GM21717 (cell line): ENCODE measurements around the gene FAM210B.
"Not testable (repeated sequence)": the region's sequence is repeated elsewhere in the genome, so short reads cannot be mapped to it uniquely, and the experiment has no call there.

Experiments used
- ATAC-seq: cut with Tn5 transposase; IDR thresholded peaks from one replicate; pipeline ENCODE4 v1.9.1; 2021; ENCODE audit warnings: mild to moderate bottlenecking, moderate library complexity; ENCODE audit not compliant: unreplicated experiment

The FAM210B gene, protein sequence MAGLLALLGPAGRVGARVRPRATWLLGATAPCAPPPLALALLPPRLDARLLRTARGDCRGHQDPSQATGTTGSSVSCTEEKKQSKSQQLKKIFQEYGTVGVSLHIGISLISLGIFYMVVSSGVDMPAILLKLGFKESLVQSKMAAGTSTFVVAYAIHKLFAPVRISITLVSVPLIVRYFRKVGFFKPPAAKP

DNA sequence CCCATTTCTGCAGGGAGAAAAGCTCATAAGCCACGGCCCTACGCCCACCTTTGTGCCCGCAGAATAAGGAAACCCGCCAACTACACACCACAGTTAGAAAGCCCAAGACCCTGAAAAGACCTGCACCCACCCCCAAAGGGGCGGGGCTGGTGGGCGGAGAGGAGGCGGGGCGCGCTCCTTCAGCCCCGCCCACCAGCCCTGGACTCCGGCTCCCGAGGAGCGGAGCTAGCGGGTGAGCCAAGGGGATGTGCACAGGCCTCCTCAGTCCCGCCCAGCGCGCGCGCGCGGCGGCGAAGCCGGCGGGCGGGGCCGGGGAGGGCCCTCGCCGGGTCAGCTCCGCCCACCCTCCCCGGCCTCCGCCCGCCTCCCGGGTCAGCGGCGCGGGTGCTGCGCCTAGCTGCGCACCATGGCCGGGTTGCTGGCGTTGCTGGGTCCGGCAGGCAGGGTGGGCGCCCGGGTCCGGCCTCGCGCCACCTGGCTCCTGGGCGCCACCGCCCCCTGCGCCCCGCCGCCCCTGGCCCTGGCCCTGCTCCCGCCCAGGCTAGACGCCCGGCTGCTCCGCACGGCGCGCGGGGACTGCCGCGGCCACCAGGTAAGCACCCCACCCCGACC lies at the start of gene FAM210B:
Gene FAM210B (plus strand): TSS at position 375 of the 612 bp plus-strand sequence. CDS start 32 bp downstream, at position 407.
- ATAC-seq: peak; percentile 96

DNA sequence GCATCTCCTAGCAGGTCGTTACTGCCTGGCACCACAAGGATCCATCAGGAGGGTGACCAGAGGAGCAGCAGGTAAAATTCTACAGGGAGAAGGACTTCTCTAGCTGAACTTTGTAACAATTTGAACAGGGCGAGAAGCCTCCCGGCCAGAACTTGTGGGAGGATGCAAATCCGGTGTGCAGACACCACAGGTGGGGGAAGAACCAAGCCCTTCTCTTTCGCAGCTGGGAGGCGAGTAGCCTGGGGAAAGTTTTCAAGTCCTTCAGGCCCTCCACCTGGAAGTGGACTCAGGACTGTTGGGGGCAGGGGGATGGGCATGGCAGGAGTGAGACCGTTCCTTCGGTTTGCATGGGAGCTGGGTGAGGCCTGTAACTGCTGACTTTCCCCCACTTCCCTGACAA lies 42.7 kb upstream of the FAM210B start:
- ATAC-seq: no peak

DNA sequence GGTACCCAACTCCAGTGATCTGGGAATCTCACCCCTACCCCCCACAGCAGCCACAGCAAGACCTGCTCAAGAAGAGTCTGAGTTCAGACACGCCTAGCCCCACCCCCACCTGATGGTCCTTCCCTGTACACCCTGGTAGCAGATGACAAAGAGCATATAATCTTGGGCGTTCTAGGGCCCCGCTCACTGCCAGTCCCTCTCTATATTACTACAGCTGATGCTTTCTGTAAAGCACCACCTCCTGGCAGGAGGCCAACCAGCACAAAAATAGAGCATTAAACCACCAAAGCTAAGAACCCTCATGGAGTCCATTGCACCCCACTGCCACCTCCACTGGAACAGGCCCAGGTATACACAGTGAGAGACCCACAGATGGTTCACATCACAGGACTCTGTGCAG lies 42.3 kb upstream of the FAM210B start:
- no peak for ATAC-seq

DNA sequence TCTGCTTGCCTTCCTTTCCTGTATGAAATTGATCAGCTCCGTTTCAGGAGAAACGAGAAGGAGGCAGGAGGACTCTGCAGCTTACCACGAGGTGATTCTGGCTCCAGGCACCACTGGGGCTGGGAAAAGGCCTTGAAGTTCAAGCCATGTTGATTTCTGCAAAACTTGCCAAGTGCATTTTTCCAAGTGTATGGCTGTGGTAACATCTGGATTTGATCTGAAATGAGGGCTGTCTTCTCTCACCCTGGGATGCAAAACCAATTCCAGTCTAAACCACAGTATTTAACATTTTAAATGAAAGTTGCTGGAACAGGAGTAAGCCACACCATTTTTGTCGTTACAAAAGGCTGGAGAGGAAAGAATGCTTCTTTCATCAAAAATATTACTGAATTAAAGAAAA lies 36.1 kb upstream of the FAM210B start:
- ATAC-seq: no peak

DNA sequence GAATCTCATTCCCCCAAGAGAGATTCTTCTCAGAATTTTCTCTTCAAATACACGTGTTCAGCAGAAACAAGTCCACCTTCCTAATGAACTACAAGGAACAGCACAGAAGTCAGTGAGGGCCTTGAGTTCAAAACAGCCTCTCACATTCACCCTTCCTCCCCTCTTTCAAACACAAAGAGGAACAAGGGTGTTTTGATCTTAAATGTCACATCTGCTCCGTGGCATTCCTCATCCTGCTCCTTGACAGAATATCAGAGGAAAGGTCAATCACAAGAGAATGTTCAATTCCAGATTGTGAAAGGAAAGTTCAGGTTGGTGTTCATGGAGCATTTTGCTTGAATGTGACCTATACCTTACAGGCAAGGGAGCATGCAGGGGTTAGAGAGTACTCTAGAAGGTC lies 35.6 kb upstream of the FAM210B start:
- ATAC-seq: no peak

DNA sequence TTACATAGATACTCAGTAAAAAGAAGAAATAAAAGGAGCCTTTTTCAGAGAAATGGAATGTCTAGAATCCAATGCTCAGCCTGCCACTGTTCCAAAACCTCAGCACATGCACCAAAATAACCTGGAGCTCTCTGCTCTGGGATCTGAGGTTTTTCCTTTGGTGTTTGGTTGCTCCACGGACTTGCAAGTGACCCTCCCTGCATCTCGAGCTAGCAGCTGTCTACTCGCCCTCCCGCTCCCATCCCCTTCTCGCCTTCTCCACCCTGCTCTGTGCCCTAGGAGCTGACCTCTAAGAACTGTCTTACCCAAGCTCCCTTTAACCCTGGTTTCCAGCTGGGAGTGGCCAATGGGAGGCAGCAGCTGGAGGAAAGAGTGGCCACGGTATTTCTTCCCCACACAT lies 35.1 kb upstream of the FAM210B start:
- ATAC-seq: no peak

DNA sequence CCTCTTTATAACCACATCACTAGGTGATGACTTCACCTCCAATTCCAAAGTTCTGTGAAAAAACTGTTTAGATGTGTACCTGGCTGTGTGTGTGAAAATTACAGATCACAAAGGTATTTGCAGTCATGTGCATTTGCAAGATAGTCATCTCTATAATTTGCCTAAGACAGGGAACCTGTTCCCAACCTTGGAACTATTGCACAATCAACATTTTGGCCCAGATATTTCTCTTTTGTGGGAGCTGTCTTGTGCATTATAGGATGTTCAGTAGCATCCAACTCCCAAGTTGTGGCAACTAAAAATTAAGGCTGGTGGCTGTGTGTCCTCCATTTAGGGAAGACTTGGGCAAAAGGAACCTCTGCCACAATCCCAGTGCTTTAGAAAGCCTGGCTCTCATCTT lies 34.0 kb upstream of the FAM210B start:
- no peak for ATAC-seq

DNA sequence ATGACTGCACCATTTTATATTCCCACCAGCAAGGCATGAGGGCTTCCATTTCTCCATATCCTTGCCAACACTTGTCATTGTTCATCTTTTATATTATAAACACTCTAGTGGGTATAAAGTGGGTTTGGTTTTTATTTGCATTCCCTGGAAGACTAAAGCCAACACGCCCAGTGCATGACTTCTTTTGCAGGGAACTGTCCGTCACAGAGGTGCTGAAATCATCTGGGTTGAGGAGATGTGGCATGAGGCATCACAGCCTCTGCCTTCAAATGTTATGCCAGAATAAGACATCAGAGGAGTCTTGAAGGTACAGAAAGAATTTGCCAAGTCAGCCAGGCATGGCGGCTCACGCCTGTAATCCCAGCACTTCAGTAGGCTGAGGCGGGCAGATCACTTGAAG lies 29.9 kb upstream of the FAM210B start:
- ATAC-seq: no peak

DNA sequence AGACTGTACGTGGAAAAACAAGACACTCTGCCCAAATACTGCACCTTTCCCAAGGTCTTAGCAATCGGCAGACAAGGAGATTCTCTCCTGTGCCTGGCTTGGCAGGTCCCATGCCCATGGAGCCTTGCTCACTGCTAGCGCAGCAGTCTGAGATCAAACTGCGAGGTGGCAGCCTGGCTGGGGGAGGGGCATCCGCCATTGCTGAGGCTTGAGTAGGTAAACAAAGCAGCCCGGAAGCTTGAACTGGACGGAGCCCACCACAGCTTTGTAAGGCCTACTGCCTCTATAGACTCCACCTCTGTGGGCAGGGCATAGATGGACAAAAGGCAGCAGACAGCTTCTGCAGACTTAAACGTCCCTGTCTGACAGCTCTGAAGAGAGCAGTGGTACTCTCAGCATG lies 22.1 kb upstream of the FAM210B start:
- ATAC-seq: not testable (repeated sequence)

DNA sequence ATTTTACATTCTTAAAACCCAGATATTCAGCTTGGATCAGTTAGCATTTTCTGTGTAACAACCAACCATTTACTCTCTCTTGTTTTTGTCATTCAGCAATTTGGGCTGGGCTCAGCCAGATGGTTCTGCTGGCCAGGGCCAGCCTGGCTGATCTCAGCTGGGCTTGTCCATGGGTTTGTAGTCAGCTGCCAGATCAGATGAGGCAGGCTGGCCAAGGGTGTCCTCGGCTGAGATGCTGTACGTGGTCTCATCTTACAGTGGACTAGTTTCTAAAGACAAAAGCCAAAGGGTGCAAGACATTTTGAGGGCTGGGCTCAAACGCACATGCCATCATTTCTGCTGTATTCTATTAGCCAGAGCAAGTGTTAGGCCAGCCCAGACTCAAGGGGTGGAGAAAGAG lies 16.0 kb upstream of the FAM210B start:
- no peak for ATAC-seq

DNA sequence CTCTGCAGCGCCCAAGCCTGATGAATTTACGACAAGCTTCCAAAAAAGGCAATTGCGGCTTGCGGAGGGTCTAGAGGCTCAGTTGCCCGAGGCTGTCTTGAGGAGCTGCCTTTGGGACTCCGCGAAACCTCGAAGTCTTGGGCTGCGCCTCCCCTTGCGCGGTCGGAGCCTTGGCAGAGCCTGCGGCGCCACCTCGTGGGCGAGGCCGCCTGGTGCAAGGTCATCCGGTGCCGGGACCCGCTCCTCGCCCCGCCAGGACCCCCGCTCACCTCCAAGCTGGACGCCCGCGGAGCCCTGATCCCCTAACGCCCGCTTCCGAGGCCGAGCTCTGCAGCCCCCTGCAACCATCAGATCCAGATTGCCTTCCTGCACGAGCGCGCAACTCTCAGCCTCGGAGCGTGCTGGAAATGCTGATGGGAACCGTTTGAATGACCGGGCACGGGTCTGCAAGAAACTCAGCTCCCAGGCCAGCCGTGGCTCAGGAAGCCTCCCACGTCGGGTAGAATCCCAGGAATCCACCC lies 14.9 kb upstream of the FAM210B start:
- no peak for ATAC-seq

DNA sequence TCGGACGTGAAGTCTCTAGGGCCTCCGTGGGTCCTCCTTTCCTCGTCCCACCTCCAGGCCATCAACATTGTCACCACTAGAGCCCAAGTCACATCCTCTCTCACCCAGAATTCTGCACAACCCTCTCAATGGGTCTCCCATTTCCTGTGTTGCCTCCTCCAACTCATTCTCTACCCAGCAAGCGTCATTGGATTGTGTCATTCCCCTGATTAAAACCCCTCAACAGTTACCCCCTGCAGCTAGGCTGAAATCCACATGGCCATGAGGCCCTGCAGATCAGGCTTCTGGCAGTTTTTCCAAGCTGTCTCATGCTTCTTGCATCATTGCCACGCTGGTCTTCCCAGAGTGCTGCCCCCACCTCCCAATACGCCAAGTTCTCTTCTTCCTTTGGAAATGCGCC lies 12.9 kb upstream of the FAM210B start:
- no peak for ATAC-seq

DNA sequence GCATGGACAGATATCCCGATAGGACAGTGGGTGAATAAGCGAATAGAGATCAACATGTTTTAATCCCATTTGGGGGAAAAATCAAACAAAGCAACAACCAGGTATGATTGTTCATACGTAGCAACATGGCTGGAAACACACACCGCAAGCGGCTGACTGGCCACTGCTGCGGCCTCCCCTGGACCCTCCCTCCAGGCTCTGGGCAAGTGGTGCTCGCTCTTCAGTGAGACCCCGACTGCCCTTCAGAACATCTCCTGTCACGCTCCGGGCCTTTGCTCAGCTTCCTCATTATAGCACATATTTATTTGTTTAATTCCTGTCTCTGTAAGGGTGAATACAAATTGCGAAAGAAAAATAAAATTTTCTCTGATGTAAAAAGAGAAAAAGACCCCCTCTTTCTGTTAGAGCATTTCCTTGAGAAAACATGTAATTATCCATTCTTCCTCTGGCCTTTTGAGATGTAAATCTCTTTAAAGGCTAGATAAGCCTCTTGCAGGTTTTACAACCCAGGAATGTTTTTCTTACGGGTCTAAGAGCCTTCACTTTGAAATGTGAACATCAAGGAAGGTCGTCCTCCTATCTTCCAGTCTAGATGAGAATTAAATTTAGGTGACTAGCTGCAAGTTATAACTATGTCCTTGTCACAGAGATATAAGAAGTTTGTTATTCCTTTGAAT lies 11.0 kb upstream of the FAM210B start:
- ATAC-seq: no peak

DNA sequence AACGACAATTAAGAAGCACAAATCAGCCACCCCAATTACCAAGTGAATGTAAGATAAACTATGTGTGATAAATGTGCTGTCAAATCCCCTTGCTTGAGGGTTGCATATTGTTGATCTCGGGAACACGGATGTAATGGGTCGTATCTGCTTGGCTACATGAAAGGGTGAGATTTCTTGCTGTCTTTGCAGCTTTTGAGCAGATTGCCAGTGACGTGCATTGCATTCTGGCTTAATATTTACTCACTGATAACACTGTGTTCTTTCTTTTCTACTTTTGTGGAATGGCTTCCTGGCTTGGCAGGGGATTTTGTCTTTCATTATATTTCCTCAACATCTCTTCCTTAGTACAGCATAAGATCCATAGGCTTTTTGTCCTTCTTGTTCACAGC lies 10.5 kb upstream of the FAM210B start:
- no peak for ATAC-seq

DNA sequence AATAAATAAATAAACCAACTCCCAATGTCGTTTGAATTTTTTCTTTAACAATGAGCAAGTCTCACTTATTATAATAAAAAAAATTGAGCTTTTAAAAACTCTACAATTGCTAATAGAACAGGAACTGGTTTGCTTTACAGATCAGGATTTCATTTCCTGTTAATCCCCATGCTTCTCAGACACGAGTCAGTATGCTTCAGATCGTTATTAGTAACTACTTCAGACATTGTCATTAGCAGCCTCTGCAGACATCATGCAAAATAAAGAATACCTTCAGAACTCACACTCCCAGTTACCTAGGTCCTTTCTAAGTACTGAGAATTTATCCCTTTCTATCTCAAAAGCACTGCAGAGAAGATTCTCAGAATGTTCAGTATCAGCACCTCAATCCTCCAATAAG lies 10.0 kb upstream of the FAM210B start:
- ATAC-seq: no peak

DNA sequence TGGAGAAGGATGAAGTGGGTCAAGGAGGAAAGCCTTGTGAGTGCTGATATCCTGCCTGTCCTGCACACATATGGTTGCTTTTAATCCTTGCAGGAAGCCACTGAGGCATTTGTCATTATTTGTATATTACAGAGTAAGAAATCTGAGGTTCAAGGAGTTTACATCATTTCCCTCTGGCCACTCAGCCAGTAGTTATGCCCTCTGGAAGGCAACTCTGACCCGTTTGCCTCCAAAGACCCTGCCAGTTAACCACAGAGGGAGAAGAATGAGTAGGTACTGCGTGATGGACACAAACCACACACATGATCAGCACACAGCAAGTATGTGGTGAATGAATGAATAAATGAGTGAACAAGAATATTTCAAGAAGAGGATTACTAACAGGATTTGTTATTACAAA lies 7.9 kb upstream of the FAM210B start:
- no peak for ATAC-seq

DNA sequence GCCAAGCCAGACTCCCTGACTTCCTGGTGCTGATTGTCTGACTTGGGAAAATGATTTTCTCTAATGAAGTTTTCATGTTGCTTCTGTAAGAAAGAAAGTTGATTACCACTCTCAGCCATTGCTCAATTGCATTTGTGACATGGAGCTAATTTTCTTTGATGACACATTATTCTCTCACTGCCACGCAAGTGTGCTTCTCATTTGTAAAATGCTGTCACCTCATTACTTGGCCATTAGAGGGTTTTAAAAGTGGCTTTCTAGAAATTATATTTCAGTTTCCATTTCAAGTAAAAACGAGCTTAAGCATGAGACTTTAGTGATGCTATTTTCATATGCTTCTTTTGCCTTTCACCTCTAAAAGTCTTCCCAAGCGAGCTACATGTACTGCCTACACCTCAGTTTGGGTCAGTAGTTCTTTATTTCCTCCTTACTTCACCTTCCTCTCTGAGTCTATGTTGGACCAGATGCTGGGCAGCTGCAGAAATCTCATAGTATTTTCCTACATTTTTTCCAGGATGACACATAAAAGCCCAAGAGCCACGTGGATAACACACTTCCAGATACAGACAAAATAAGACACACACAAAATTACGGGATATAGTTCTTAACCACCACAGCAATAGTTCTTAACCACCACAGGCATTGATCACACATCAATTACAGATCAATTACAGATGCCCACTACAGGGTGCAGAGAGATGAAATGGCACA lies 6.3 kb upstream of the FAM210B start:
- no peak for ATAC-seq

DNA sequence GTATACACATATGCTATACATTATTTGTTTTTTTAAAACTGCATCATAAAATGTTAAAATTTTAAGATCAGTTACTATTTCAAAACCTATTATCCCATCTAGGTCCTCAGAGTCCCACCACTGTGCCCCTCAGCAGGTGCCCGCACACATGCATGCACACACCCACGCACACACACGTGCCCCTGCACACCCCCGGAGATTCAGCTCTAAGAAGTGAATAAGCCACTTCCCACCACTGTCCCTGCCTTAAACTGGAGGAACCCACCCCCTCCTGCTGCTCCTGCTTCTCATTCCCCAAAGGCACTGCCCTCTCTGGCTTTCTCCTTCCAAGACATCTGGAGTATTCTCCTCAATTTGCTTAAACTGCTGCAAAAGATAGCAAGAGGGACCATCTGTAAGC lies 5.4 kb upstream of the FAM210B start:
- ATAC-seq: no peak

DNA sequence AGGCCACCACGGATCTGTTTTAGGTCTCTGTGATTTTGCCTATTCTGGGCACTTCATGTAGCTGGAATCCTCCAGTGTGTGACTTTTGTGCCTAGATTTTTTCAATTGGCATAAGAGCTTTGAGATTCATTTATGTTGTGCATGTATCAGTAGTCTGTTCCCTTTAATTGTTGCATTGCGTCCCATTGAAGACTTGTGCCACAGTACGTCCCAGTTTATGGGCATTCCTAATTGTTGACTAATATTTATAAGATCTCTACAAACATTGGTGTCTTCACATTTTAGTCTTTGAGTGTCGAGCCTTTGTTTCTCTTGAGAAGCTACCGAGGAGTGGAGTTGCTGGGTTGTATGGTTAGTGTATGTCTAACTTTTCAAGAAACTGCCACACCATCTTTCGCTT lies 704 bp upstream of the FAM210B start:
- ATAC-seq: no peak

DNA sequence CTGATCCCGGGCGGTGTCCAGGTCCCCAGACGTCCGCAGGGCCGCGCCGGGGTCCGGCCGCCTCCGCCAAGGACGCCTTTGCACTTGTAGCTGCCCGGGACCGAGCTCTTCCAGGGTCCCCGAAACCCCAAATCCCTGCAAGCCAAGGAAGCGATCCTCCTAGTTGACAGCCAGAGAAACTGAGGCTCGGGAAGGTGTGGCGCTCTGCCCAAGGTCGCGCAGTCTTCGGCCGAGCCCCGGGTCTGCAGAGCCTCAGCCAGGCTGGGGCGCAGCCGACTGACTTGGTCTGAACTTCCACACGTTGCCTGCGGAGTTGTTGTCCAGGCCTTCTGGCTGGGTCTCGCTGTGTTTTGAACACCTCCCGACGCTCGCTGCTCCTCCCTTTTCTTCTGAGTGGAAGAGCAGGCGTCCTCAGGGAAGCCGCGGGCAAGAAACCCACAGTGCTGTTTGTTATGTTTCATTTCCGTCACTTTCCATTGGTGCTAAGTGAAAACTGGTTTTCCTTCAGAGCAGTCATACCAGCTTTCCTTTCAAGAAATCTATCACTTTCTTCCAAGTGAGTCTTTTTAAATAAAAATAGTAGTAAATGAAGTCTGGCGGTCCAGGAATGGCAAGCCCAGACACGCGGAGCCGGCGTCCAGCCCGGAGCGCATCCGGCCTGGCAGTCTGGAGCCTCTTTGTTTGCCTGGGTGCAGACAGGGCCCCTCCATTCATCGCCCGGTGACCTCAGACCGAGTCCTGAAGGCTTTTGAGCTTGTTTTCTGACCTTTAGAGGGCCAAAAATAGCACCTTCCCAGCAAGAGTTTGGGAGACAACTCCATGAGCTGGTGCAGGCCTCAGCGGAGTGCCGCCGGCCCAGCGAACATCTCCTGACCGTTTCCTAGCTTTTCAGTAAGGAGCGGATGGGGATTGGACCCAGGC lies 698 bp downstream of the FAM210B start:
- peak; percentile 26 for ATAC-seq
